Measurements from ENCODE around the gene IMPA2. TPM values are rescaled to one million over a fixed set of nuclear protein-coding genes. Genes with fewer than 3 reads are reported as not detected.

IMPA2 gene
- total and polyA plus RNA-seq, 10 of the 15 experiments (the other 5 are each of a cell fraction or from before 2014, with no cell fraction given): 0.24 to 21.0 (median 11.4) TPM

DNA sequence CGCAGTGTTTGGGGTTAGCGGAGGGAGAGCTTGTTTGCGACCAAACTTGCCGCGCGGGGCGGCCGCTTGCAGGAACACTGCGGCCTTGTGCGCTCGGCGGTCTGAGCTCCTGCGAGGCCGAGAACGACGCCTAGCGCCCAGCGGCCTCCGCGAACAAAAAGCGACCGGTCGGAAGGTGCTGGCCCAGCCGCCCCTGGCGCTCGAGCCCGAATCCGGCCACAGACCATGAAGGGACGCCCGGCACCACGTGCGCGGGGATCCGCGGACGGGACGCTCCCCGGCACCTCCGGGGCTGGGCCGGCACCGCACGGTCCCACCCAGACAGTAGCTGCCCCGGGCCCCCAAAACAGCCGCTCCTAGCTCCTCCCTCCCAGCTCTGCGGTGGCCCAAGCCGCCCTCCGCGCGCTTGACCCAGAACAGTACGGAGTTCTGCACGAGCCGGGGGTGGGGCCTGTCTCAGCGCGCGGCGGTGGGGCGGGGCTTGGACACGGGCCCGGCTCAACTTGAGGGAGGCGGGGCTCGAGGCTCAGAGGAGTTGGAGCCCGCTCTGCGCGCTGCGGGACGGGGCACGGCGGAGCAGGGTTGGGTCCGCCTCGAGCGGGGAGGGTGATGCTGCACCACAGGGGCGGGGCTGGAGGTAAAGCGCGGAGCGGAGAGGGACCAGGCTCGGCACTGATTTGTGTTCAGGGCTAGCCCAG, 664 bp upstream of the IMPA2 start:
- FAIRE-seq (peak; percentile 84), DNase-seq (ENCODE audit: low read depth, low spot score) (peak; percentile 82), ATAC-seq (peak; percentile 94)
- no peaks in the 10 kb centered on the region for H3K9me3 ChIP-seq (replicated peaks; ENCODE audit: control insufficient read depth, insufficient read depth, low read length)
- no peaks in the 10 kb centered on the region for H4K20me1 ChIP-seq (ENCODE audit: control insufficient read depth, insufficient read depth)
- RAD21 ChIA-PET (ENCODE audit: unreplicated experiment): interaction anchor here (0.7 to 1.2 kb wide), 2 partner anchors 11 to 1322 kb away, joined by 3 read pairs; no protein-coding TSS in a partner anchor
- peak overlapping the region; percentile 97 for H3K4me2 ChIP-seq (ENCODE audit: control insufficient read depth, insufficient read depth)
- H3K79me2 ChIP-seq (ENCODE audit: control insufficient read depth, insufficient read depth, low read length): no peaks in the 10 kb centered on the region; the same call in 1 of the 2 replicates
- in situ Hi-C loops (cut with MboI): no loop called here
- H3K4me3 ChIP-seq: peak overlapping the region; percentile 75
- H3K4me1 ChIP-seq (ENCODE audit: control insufficient read depth, insufficient read depth, low read length): peaks cover 3% of the 10 kb centered on the region; the same call in 1 of the 2 replicates
- peak overlapping the region; percentile 73 for H3K27ac ChIP-seq (ENCODE audit: control insufficient read depth, insufficient read depth)
- H2AFZ ChIP-seq (ENCODE audit: control insufficient read depth, low read depth, low read length): peak overlapping the region; percentile 91
- no peaks in the 10 kb centered on the region for H3K27me3 ChIP-seq (replicated peaks in 1 of 2; ENCODE audit: control insufficient read depth in 2 of 2, insufficient read depth in 2 of 2, low read length in 1 of 2)
- POLR2A ChIA-PET: interaction anchor here (0.6 kb wide), 2 partner anchors 33 to 114 kb away, joined by 4 to 6 read pairs; no protein-coding TSS in a partner anchor
- intact Hi-C loops (cut with micrococcal nuclease; ENCODE audit: unreplicated experiment): no loop called here
- CTCF ChIA-PET: interaction anchor here (0.6 to 2.4 kb wide), 2 partner anchors 14 to 257 kb away, joined by 3 to 7 read pairs; no protein-coding TSS in a partner anchor
- WGBS (ENCODE audit: insufficient coverage, insufficient replicate concordance, low lambda C conversion rate, missing lambda C conversion rate): 1% methylated on average over 63 of the region's 76 CpGs
- SMC1A ChIA-PET (ENCODE audit: uncharacterized antibody, unreplicated experiment): interaction anchor here (0.8 kb wide), 1 partner anchor 42 kb away, joined by 5 read pairs; no protein-coding TSS in a partner anchor
- peak overlapping the region; percentile 77 for H3K9ac ChIP-seq (ENCODE audit: control insufficient read depth, insufficient read depth, low read length)
- no peaks in the 10 kb centered on the region for H3K36me3 ChIP-seq (ENCODE audit: control insufficient read depth in 2 of 2, insufficient read depth in 2 of 2, low read length in 1 of 2)
- BruUV-seq (replicated peaks): no TSS peak
- TF ChIP-seq MYB (IDR thresholded peaks at IDR 0.05; ENCODE audit: borderline replicate concordance, low read depth, low read length) (no peak), SIX5 (IDR thresholded peaks at IDR 0.05; ENCODE audit: low read depth, low read length, severe bottlenecking) (no peak), PML (IDR thresholded peaks at IDR 0.05; ENCODE audit: low read length) (no peak), CBFB (IDR thresholded peaks at IDR 0.05; ENCODE audit: low read depth) (no peak), FOS (IDR thresholded peaks at IDR 0.05; ENCODE audit: borderline replicate concordance, extremely low read depth, insufficient read length) (no peak), POLR2A (IDR thresholded peaks at IDR 0.05; ENCODE audit: low read depth, low read length) (peak; percentile 67), CREB1 (IDR thresholded peaks at IDR 0.05; ENCODE audit: low read depth) (peak; percentile 9; the same call in 1 of the 2 replicates), IKZF1 (conservative IDR thresholded peaks at IDR 0.05) (peak; percentile 39; the same call in 1 of the 2 replicates), PAX5 (IDR thresholded peaks at IDR 0.05; ENCODE audit: borderline replicate concordance, low read depth, low read length) (no peak), ZNF274 (IDR thresholded peaks at IDR 0.05; ENCODE audit: insufficient read depth, insufficient read length) (no peak), REST (IDR thresholded peaks at IDR 0.05; ENCODE audit: low read depth, low read length) (no peak), MXI1 (IDR thresholded peaks at IDR 0.05; ENCODE audit: low read depth, low read length) (peak; percentile 38; the same call in 1 of the 2 replicates), CBX5 (IDR thresholded peaks at IDR 0.05; ENCODE audit: low read depth) (peak; percentile 26; the same call in 1 of the 2 replicates), RAD51 (IDR thresholded peaks at IDR 0.05) (no peak), RELA (IDR thresholded peaks at IDR 0.05; ENCODE audit: borderline replicate concordance, partially characterized antibody) (no peak)
- TF ChIP-seq, protein P1, sequence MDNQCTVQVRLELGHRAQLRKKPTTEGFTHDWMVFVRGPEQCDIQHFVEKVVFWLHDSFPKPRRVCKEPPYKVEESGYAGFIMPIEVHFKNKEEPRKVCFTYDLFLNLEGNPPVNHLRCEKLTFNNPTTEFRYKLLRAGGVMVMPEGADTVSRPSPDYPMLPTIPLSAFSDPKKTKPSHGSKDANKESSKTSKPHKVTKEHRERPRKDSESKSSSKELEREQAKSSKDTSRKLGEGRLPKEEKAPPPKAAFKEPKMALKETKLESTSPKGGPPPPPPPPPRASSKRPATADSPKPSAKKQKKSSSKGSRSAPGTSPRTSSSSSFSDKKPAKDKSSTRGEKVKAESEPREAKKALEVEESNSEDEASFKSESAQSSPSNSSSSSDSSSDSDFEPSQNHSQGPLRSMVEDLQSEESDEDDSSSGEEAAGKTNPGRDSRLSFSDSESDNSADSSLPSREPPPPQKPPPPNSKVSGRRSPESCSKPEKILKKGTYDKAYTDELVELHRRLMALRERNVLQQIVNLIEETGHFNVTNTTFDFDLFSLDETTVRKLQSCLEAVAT (IDR thresholded peaks at IDR 0.05): no peak
- TF ChIP-seq, protein P2, sequence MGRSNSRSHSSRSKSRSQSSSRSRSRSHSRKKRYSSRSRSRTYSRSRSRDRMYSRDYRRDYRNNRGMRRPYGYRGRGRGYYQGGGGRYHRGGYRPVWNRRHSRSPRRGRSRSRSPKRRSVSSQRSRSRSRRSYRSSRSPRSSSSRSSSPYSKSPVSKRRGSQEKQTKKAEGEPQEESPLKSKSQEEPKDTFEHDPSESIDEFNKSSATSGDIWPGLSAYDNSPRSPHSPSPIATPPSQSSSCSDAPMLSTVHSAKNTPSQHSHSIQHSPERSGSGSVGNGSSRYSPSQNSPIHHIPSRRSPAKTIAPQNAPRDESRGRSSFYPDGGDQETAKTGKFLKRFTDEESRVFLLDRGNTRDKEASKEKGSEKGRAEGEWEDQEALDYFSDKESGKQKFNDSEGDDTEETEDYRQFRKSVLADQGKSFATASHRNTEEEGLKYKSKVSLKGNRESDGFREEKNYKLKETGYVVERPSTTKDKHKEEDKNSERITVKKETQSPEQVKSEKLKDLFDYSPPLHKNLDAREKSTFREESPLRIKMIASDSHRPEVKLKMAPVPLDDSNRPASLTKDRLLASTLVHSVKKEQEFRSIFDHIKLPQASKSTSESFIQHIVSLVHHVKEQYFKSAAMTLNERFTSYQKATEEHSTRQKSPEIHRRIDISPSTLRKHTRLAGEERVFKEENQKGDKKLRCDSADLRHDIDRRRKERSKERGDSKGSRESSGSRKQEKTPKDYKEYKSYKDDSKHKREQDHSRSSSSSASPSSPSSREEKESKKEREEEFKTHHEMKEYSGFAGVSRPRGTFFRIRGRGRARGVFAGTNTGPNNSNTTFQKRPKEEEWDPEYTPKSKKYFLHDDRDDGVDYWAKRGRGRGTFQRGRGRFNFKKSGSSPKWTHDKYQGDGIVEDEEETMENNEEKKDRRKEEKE (IDR thresholded peaks at IDR 0.05): no peak

Measured in GM12878 (cell line).